Dermis blood vessel endothelial cell (primary cell): ENCODE results near the gene BMPER. TPM values are rescaled to one million over a fixed set of nuclear protein-coding genes. Genes with fewer than 3 reads are reported as not detected.

Experiments used
- DNase-seq: peaks from one replicate; pipeline ENCODE4 v3.0.0; 2010
- total RNA-seq: library from RNA; depleted of rRNA; stranded (reverse); fragments of >200 nt; gene quantifications from 2 replicates; pipeline ENCODE4 v1.2.3, GENCODE V29; 2014

The BMPER gene
- total RNA-seq, 1 donor from 2014 or later, result 1.0 TPM

DNA sequence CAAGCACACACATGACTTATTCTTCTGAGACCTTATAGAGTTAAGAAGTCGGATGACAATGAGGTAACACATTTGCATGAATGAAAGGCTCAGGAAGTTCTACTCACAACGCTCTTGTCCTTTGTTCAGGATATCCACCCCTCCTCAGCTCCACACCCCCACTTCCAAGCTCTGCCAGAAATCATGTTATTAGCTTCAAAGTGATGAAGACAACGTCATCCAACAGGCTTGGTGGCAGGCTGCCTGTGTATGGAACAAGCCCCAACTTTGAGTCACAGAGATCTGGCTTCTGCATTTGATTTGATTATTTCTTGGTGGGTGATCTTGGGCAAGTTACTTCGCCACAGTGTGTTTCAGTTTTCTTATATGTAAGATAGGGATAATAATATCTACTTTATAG, 12.4 kb upstream of the BMPER start:
- DNase-seq, result no peak

DNA sequence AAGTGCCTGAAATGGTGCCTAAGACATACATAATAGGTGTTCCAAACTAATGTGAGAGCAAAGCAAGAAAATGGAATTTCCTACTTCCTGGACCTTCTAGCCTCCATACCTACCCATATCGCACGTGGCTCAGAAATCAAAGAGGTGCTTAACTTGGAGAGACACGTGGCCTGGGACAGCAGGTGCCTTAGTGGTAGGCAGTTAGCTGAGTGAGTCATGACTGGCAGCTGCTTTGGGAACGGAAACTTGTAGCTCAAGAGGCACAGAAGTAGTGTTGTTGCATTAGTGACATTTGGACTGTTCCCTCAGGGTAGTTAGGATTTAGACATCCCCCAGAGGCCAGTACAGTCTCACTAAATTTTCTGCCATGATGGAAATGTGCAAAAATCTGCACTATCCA, 12.0 kb upstream of the BMPER start:
- no peak for DNase-seq

GRCh38 chr7:33895025-33895804, 10.1 kb upstream of the BMPER start:
- DNase-seq, result peak; percentile 86

GRCh38 chr7:33900501-33900900, 4.8 kb upstream of the BMPER start:
- no peak for DNase-seq

DNA sequence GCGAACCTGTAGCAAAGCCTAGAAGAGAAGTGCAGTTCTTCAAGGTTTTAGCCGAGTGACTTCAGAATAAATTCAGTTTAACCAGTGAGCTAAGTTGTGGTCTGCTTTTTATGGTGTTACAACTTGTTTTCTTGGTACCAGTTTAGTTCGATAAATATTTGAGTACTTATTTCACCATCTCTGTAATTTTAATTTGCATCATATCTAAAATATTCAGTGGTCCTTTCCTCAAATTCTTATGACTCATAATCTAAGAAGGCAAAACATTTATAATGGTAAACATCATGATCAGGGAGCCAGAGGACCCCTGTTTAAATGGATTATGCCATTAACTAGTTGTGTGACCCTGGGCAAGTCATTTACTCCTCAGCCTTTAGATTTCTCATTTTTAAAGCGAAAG, 4.1 kb upstream of the BMPER start:
- DNase-seq, result no peak

GRCh38 chr7:33901847-33902246, 3.5 kb upstream of the BMPER start:
- no peak for DNase-seq

GRCh38 chr7:33902746-33903145, 2.6 kb upstream of the BMPER start:
- DNase-seq, result no peak

GRCh38 chr7:33903791-33904680, 1.3 kb upstream of the BMPER start:
- peak; percentile 35 for DNase-seq

DNA sequence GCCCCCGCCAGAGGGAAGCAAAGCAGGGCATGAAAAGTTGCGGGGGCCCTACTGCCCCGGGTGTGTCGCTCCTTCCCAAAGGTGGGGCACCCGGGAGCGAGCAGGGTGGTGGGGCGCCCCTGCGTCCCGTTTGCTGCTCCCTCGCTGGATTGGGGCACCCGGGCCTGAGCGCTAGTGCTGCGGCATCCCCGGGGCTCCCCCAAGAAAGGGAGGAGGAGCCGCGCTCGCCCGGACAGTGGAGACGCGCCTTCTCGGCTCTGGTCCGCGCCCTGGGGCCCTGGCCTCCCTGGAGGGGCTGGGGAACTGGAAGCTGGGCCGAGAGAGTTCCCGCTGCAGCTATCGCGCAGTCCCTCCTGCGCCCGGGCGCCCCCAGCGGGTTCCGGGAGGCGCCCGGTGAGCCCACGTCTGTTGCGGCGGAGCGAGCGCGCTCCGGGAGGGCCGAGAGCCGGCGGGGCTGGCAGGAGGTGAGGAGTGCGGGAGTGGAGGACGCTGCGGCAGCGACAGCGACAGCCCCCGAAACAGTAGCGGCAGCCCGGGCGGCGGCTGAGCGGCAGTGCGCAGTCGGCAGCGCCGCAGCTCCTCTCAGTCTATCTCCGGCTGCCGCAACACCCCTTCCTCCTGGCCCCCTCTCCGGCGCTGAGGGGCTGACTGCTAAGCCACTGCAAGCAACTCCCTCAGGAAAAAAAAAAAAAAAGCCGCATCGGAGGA, 504 bp upstream of the BMPER start:
- DNase-seq, result peak; percentile 36

- no peak for DNase-seq
These were observed 1.4 kb downstream of the BMPER start for GRCh38 chr7:33906697-33907096.

- DNase-seq, result no peak
These were observed 2.3 kb downstream of the BMPER start for GRCh38 chr7:33907625-33908024.

- DNase-seq, result no peak
These were observed 4.0 kb downstream of the BMPER start for GRCh38 chr7:33909318-33909717.

DNA sequence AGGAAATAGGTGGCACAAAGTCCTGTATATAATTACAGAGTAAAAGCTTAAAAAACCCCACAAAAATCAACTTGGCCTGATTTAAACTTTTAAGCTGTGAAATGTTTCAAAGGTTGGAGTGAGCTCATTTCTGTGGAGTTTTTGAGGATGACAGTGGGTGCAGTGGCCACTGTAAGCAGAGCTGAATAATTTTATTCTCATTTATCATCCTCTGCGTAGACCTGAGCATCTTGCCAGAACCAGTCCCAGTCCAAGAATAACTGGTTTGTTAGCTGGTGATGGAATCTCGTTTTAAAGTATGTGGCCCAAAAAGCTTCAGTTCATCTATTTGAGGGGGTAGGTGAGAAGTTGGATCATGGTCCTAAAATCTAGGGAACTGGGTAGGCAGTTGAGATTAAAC, 4.4 kb downstream of the BMPER start:
- no peak for DNase-seq

GRCh38 chr7:33910756-33911155, 5.4 kb downstream of the BMPER start:
- DNase-seq, result no peak

- DNase-seq, result no peak
These were observed 11.2 kb downstream of the BMPER start for GRCh38 chr7:33916357-33917081.

- no peak for DNase-seq
These were observed 12.3 kb downstream of the BMPER start for GRCh38 chr7:33917661-33918060.

DNA sequence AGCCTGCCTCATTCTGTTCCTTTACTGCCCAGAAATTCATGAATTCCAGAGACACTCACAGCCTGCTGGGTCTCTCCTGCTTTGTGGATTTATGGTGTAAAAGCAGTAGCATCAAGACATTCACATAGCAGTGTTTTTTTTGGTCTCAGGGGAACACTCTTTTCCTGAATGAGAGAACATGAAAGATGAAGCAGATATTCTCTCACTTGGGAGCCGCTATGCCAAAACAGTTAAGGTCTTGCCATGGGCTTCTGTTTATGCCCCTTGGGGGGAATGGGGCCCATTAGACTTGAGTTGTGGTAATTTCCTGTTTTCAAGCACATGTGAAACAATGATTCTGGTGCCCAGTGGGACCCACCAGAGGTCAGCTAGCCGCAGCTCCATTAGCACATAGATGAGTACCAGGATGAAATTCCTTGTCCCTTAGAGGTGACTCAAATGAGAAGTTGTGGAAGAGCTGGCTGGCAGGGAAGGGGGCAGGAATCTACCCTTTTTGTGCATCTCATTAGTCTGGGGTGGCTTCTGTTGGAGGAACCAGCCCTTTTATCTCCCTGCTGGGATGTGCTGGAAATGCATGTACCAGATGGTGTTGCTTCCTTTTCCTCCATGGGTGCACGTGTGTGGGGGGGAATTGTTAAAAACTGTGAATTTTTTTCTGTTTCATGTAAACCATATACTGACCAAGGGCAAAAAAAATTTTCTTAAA, 13.3 kb downstream of the BMPER start:
- no peak for DNase-seq

DNA sequence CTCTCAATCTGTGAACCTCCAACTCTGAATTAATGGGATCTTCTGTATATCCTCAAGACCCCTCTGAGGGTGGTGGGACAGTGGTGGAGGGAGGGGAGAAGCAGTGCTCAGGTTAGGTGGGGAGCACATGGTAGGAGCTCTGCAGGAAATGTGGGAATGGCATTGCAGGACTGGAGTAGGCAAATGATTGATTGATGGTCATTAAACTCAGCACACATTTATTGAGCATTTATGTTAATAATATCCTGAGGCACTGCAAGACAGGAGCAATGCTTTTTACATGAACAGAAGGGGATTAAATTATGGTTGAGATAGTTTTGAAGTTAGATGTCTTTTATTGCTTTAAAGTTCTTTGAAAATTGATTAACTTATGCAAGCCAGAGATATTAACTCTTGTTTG, 14.1 kb downstream of the BMPER start:
- no peak for DNase-seq

- no peak for DNase-seq
These were observed 16.0 kb downstream of the BMPER start for GRCh38 chr7:33921216-33921938.

DNA sequence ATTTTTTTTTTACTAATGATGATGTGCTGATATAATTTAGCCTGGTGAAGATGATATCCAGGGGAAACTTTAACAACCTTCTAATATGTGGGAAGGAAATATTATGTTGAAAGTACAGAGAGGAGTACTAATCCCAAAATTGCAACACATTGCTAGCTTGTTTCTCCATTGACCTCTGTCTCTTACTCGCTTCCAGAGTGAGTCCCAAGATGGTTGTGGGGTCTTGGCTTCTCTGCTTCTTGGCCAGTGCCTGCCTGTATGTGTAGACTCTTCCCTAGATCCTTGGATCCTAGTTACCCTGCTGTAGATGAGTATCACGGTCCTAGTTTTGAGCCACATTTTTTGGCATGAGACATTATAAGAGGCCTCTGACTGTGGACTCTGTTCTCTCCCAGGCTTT, 17.5 kb downstream of the BMPER start:
- DNase-seq, result no peak
